ENCODE measurements around the gene ZSCAN30.
"Not testable (repeated sequence)": the region's sequence is repeated elsewhere in the genome, so short reads cannot be mapped to it uniquely, and the experiment has no call there.

Gene ZSCAN30

DNA sequence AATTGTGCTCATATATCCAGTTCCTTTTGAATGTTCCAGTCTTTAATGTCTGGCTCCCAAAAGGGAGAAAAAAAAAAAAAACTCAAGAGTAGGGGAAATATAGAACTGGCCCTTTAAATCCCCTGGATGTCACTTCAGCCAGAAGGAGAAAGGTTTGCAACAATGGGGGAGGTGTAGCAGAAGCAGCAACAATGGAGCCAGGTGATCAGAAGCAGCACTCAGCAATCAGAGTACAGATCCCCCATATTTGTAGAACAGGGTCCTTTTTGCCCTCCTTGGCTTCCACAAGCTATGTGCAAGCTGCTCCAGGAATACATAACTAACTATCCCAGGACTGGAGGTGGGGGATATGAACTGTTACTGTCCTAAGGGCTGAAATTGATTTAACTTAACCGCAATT lies 75.0 kb downstream of the ZSCAN30 start:
- Histone ChIP-seq H3K4me3 (ENCODE audit: severe bottlenecking) (no peak overlapping the region), H3K27me3 (ENCODE audit: insufficient read depth, poor library complexity, severe bottlenecking) (no peaks in the 10 kb centered on the region), H3K27ac (ENCODE audit: poor library complexity, severe bottlenecking) (no peak overlapping the region), H3K4me1 (ENCODE audit: insufficient read depth, poor library complexity, severe bottlenecking) (no peaks in the 10 kb centered on the region), H3K9me3 (ENCODE audit: severe bottlenecking) (no peaks in the 10 kb centered on the region), H3K36me3 (ENCODE audit: low read depth) (no peaks in the 10 kb centered on the region)
- no peak for ATAC-seq (ENCODE audit: low read depth)
- DNase-seq (ENCODE audit: low spot score), result no peak
- TF ChIP-seq, protein P1, sequence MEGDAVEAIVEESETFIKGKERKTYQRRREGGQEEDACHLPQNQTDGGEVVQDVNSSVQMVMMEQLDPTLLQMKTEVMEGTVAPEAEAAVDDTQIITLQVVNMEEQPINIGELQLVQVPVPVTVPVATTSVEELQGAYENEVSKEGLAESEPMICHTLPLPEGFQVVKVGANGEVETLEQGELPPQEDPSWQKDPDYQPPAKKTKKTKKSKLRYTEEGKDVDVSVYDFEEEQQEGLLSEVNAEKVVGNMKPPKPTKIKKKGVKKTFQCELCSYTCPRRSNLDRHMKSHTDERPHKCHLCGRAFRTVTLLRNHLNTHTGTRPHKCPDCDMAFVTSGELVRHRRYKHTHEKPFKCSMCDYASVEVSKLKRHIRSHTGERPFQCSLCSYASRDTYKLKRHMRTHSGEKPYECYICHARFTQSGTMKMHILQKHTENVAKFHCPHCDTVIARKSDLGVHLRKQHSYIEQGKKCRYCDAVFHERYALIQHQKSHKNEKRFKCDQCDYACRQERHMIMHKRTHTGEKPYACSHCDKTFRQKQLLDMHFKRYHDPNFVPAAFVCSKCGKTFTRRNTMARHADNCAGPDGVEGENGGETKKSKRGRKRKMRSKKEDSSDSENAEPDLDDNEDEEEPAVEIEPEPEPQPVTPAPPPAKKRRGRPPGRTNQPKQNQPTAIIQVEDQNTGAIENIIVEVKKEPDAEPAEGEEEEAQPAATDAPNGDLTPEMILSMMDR (IDR thresholded peaks at IDR 0.05; ENCODE audit: poor library complexity, severe bottlenecking), result no peak

DNA sequence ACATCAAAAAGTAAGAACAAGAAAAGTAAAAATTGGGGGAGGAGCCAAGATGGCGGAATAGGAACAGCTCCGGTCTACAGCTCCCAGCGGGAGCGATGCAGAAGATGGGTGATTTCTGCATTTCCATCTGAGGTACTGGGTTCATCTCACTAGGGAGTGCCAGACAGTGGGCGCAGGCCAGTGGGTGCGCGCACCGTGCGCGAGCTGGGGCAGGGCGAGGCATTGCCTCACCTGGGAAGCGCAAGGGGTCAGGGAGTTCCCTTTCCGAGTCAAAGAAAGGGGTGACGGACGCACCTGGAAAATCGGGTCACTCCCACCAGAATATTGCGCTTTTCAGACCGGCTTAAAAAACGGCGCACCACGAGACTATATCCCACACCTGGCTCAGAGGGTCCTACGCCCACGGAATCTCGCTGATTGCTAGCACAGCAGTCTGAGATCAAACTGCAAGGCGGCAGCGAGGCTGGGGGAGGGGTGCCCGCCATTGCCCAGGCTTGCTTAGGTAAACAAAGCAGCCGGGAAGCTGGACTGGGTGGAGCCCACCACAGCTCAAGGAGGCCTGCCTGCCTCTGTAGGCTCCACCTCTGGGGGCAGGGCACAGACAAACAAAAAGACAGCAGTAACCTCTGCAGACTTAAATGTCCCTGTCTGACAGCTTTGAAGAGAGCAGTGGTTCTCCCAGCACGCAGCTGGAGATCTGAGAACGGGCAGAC lies 84.1 kb downstream of the ZSCAN30 start:
- H3K27me3 ChIP-seq (ENCODE audit: insufficient read depth, poor library complexity, severe bottlenecking); H3K36me3 ChIP-seq (ENCODE audit: low read depth); H3K4me1 ChIP-seq (ENCODE audit: insufficient read depth, poor library complexity, severe bottlenecking); H3K27ac ChIP-seq (ENCODE audit: poor library complexity, severe bottlenecking); H3K9me3 ChIP-seq (ENCODE audit: severe bottlenecking); DNase-seq (ENCODE audit: low spot score); ATAC-seq (ENCODE audit: low read depth); H3K4me3 ChIP-seq (ENCODE audit: severe bottlenecking): not testable (repeated sequence)

DNA sequence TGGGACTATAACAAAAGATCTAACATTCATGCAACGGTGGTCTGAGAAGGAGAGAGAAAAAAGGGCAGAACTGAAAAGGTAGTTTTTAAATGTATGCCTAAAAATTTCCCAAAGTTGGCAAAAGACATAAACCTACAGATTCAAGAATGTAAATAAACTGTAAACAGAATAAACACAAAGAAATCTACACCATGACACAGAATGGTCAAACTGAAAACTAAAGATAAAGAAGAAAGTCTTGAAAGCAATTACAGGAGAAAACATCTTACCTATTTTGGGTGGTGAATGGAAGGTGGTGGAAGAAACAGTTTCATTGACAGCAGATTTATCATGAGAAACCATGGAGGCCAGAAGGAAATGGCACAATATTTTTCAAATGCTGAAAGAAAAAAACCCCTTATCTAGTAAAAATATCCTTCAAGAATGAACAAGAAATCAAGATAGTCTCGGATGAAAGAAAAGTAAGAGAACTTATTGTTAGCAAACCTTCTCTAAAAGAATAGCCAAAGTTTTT lies 84.8 kb downstream of the ZSCAN30 start:
- Histone ChIP-seq H3K4me1 (ENCODE audit: insufficient read depth, poor library complexity, severe bottlenecking) (no peaks in the 10 kb centered on the region), H3K27ac (ENCODE audit: poor library complexity, severe bottlenecking) (no peak overlapping the region), H3K9me3 (ENCODE audit: severe bottlenecking) (no peaks in the 10 kb centered on the region), H3K36me3 (ENCODE audit: low read depth) (no peaks in the 10 kb centered on the region), H3K27me3 (ENCODE audit: insufficient read depth, poor library complexity, severe bottlenecking) (no peaks in the 10 kb centered on the region), H3K4me3 (ENCODE audit: severe bottlenecking) (no peak overlapping the region)
- no peak for DNase-seq (ENCODE audit: low spot score)
- TF ChIP-seq, protein P1 (IDR thresholded peaks at IDR 0.05; ENCODE audit: poor library complexity, severe bottlenecking), result no peak
- no peak for ATAC-seq (ENCODE audit: low read depth)

DNA sequence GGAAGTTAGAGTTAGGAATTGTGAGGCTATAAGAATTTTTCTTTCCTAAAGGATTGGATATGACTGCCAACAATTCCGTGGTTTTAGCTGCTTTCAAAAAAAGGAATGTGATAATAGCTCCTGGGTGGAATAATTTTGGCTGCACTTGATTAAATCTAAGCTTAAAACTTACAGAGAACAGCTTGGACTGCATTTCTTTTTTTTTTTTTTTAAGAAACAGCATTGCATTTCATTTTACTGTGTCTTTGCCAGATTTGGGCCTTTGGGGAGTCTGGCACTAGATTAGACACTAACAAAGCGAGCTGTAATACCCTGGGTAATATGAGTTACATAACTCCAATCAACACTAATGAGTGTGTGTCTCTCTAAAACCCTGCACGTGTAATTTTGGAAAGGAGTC lies 87.0 kb downstream of the ZSCAN30 start:
- H3K9me3 ChIP-seq (ENCODE audit: severe bottlenecking), result no peaks in the 10 kb centered on the region
- no peak for DNase-seq (ENCODE audit: low spot score)
- H3K36me3 ChIP-seq (ENCODE audit: low read depth), result no peaks in the 10 kb centered on the region
- TF ChIP-seq, protein P1 (IDR thresholded peaks at IDR 0.05; ENCODE audit: poor library complexity, severe bottlenecking), result no peak
- H3K4me3 ChIP-seq (ENCODE audit: severe bottlenecking), result no peak overlapping the region
- no peaks in the 10 kb centered on the region for H3K4me1 ChIP-seq (ENCODE audit: insufficient read depth, poor library complexity, severe bottlenecking)
- no peak overlapping the region for H3K27ac ChIP-seq (ENCODE audit: poor library complexity, severe bottlenecking)
- no peaks in the 10 kb centered on the region for H3K27me3 ChIP-seq (ENCODE audit: insufficient read depth, poor library complexity, severe bottlenecking)
- ATAC-seq (ENCODE audit: low read depth), result no peak

DNA sequence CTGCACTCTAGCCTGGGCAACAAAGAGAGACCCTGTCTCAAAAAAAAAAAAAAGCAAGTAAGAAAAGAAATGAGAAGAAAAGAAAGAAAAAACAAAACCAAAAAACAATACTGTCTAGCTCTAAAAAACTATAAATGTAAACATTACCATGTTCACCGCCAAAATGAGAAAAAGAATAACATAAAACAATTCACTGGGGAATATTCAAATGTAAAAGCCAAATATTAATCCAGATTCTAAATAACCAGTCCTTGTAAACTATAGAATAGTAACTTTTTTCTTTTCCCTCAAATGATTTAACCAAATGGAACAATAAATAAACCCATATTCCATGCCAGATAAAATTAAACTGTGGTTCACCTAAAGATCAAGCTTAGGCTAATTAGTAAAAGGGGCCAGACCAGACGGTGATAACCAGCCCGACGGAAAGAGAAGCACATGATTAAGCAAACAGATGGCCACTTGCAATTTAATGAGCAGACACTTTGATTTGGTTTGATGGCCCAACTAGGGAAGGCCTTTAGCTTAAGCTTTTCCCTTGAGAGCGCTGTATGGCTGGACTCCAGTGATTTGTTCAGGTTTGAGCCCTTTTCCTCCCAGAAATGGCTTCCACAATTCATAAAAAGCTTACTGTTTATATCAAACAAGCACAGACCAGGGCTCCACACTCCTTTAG lies 88.6 kb downstream of the ZSCAN30 start:
- Histone ChIP-seq H3K4me3 (ENCODE audit: severe bottlenecking) (no peak overlapping the region), H3K36me3 (ENCODE audit: low read depth) (no peaks in the 10 kb centered on the region), H3K9me3 (ENCODE audit: severe bottlenecking) (no peaks in the 10 kb centered on the region), H3K27me3 (ENCODE audit: insufficient read depth, poor library complexity, severe bottlenecking) (no peaks in the 10 kb centered on the region), H3K4me1 (ENCODE audit: insufficient read depth, poor library complexity, severe bottlenecking) (no peaks in the 10 kb centered on the region), H3K27ac (ENCODE audit: poor library complexity, severe bottlenecking) (no peak overlapping the region)
- TF ChIP-seq, protein P1 (IDR thresholded peaks at IDR 0.05; ENCODE audit: poor library complexity, severe bottlenecking), result no peak
- DNase-seq (ENCODE audit: low spot score) (no peak), ATAC-seq (ENCODE audit: low read depth) (no peak)
